Prostate gland (tissue), 2 donors: ENCODE results near the gene AFF3. TPM values are rescaled to one million over a fixed set of nuclear protein-coding genes. Genes with fewer than 3 reads are reported as not detected.

Source experiments
- DNase-seq: peaks from one replicate; pipeline ENCODE4 v3.0.0-alpha.2; 2019; ENCODE audit warnings: low spot score
- H3K27ac ChIP-seq, 2 donors: fragments of 200-600 bp; sonication (generic); 2 replicates each; pipeline ENCODE4 v1.5.1; 2017 to 2019
- H3K27me3 ChIP-seq: fragments of 200-600 bp; sonication (generic); replicated peaks from 2 replicates; pipeline ENCODE4 v1.5.1; 2019; ENCODE audit not compliant: insufficient read depth
- H3K36me3 ChIP-seq, 2 donors: fragments of 200-600 bp; sonication (generic); 1 replicate in 1 of 2; 2 replicates in 1 of 2; pipeline versions ENCODE4 v1.5.1 to v1.8.1; 2017 to 2019
- H3K4me1 ChIP-seq: fragments of 200-600 bp; sonication (generic); replicated peaks from 2 replicates; pipeline ENCODE4 v1.5.1; 2019
- H3K4me3 ChIP-seq, 2 donors: fragments of 200-600 bp; sonication (generic); 2 replicates each; pipeline ENCODE4 v1.5.1; 2017 to 2019
- H3K9me3 ChIP-seq: fragments of 200-600 bp; sonication (generic); 2 replicates; pipeline ENCODE4 v1.5.1; 2017
- CTCF ChIP-seq, 4 experiments: fragments of 200-600 bp in 2 of 4; fragments of 450-650 bp in 2 of 4; sonication (generic) in 2 of 4; IDR thresholded peaks; 1 replicate in 3 of 4; 2 replicates in 1 of 4; pipeline ENCODE4 v1.5.1; 2016 to 2019; ENCODE audit warnings: antibody characterized with exemption in 4 of 4, mild to moderate bottlenecking in 2 of 4, moderate library complexity in 2 of 4
- POLR2A ChIP-seq: fragments of 450-650 bp; IDR thresholded peaks from one replicate; pipeline ENCODE4 v1.6.1; 2016; ENCODE audit warnings: antibody characterized with exemption, mild to moderate bottlenecking
- POLR2AphosphoS5 ChIP-seq: sonication (generic); formaldehyde crosslinking; IDR thresholded peaks from one replicate; pipeline ENCODE4 v1.6.1; 2017; ENCODE audit warnings: antibody characterized with exemption
- WGBS: methylation state at CpG from one replicate; pipeline ENCODE4 v1.1.5; 2018; 5-methylcytosine and 5-hydroxymethylcytosine counted together
- intact Hi-C: fragments of 100-400 bp; cut with DNase I; formaldehyde crosslinking; loops from one replicate; pipeline ENCODE4 v1.14.2; 2022
- total RNA-seq, 2 donors: library from RNA; depleted of rRNA; stranded (reverse); fragments of >200 nt; gene quantifications; one replicate each; pipeline ENCODE4 v1.1.0, GENCODE V29; 2016

AFF3 gene
- total RNA-seq, 2 donors from 2014 or later = 74.4 to 113 TPM

GRCh38 chr2:100185105-100185504 is 42.7 kb upstream of the AFF3 start:
- no peaks in the 10 kb centered on the region for H3K4me1 ChIP-seq
- intact Hi-C loops = no loop called here
- no peak overlapping the region for H3K27ac ChIP-seq
- H3K9me3 ChIP-seq = no peaks in the 10 kb centered on the region
- H3K4me3 ChIP-seq = no peak overlapping the region
- DNase-seq = no peak
- no peaks in the 10 kb centered on the region for H3K27me3 ChIP-seq
- H3K36me3 ChIP-seq = no peaks in the 10 kb centered on the region
- no peak for TF ChIP-seq POLR2A
- no peak for TF ChIP-seq POLR2AphosphoS5
- no peak for TF ChIP-seq CTCF (IDR thresholded peaks at IDR 0.05)
- 93% methylated on average over 3 of the region's 3 CpGs for WGBS

- Histone ChIP-seq H3K4me3 (no peak overlapping the region), H3K27ac (no peak overlapping the region), H3K36me3 (no peaks in the 10 kb centered on the region), H3K9me3 (no peaks in the 10 kb centered on the region), H3K27me3 (no peaks in the 10 kb centered on the region), H3K4me1 (no peaks in the 10 kb centered on the region)
- DNase-seq = no peak
- TF ChIP-seq POLR2A (no peak), POLR2AphosphoS5 (no peak), CTCF (IDR thresholded peaks at IDR 0.05) (no peak)
- intact Hi-C loops = no loop called here
- WGBS = 51% methylated on average over 4 of the region's 4 CpGs
Measured at GRCh38 chr2:100184055-100184737, 41.8 kb upstream of the AFF3 start.

- intact Hi-C loops = no loop called here
- no peak overlapping the region for H3K27ac ChIP-seq
- H3K36me3 ChIP-seq = no peaks in the 10 kb centered on the region
- no peak for TF ChIP-seq CTCF (IDR thresholded peaks at IDR 0.05)
- TF ChIP-seq POLR2A = no peak
- no peaks in the 10 kb centered on the region for H3K9me3 ChIP-seq
- H3K4me1 ChIP-seq = no peaks in the 10 kb centered on the region
- 59% methylated on average over 21 of the region's 21 CpGs for WGBS
- H3K4me3 ChIP-seq = no peak overlapping the region
- DNase-seq = no peak
- H3K27me3 ChIP-seq = no peaks in the 10 kb centered on the region
Measured at GRCh38 chr2:100182494-100183361, 40.3 kb upstream of the AFF3 start.

DNA sequence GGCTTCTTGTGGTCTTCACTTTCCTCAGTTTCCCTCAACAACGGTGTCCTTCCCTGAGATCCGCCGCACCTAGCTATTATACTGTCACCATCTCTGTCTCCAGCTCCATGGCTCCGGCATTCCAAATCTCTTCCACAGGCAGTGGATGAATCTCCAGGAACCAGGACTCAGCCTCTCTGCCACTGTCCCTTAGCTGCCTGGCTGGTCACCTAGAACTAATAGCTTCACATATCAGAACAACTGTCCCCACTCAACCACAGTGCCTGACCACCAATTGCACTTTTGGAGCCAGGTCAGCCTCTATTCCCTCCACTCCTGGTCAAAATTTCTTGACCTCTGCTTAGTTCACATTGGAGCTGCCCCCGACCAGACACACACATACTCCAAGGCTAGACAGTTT is 38.1 kb upstream of the AFF3 start:
- H3K9me3 ChIP-seq = no peaks in the 10 kb centered on the region
- WGBS = 97% methylated on average over 5 of the region's 5 CpGs
- H3K36me3 ChIP-seq = no peaks in the 10 kb centered on the region
- intact Hi-C loops = no loop called here
- H3K4me1 ChIP-seq = no peaks in the 10 kb centered on the region
- no peak for DNase-seq
- TF ChIP-seq POLR2AphosphoS5 = no peak
- no peak for TF ChIP-seq POLR2A
- TF ChIP-seq CTCF (IDR thresholded peaks at IDR 0.05) = no peak
- no peak overlapping the region for H3K27ac ChIP-seq
- H3K4me3 ChIP-seq = no peak overlapping the region
- H3K27me3 ChIP-seq = no peaks in the 10 kb centered on the region
